Endothelial cell of hepatic sinusoid (primary cell): ENCODE data around the gene BRCA2.

Experiments used
- in situ Hi-C: cut with HindIII; loops from 2 replicates; pipeline ENCODE4 v1.10.0; 2017; ENCODE audit warnings: low sequenced_read_pairs

Gene BRCA2

GRCh38 chr13:32428581-32429432, 113.5 kb downstream of the BRCA2 start:
- in situ Hi-C loops = no loop called here

- in situ Hi-C loops = no loop called here
These were observed 114.2 kb downstream of the BRCA2 start for GRCh38 chr13:32429433-32429909.

DNA sequence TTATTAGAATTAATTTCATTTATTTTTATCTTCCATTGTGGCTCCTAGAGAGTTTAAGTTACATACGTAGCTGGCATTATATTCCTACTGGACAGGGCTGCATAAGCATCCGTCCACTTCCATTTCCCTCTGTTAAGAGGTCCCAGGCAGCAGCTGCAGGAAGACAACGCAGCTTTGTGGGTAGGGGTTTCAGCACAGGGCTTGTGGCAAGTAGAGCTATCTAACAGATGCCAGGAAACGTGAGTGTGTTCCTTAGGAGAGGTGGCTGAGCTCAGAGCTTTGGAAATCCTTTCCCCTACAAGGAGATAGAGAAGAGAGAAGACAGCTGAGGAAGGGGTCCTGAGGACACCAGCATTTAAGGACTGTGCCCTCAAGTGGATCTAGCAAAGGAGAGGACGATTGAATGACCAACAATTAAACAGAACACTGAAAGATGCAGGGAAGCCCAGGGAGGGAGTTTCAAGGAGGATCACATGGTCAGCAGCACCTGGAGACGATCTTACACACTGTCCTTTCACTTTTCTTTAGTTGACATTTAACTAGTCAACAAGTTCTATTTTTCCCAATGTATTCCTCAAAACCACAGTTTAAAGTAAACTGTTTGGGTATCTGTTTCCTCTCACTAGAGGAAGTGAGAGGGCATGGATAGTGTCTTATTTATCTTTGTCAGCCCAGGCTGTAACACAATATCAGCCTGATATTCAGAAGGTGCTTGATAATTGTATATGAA, 114.9 kb downstream of the BRCA2 start:
- in situ Hi-C loops = no loop called here

DNA sequence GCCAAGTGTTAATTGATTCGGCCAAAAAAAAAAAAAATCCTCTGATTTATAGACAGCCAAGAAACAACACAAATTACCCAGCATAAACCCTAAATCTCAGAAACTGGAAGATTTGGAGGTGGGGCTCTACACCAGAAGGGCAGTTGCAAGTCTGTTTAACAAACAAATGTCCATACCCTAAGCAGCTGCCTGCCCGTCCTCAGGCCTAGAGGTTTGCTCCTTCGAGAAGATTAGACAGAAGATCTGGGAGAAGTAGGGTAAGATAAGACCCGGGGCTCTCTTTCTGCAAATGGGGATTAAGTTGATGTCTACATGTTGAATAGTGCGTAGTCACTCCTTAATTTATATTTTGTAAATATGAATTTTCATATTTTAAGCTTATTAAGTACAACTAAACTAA, 116.1 kb downstream of the BRCA2 start:
- in situ Hi-C loops = no loop called here

DNA sequence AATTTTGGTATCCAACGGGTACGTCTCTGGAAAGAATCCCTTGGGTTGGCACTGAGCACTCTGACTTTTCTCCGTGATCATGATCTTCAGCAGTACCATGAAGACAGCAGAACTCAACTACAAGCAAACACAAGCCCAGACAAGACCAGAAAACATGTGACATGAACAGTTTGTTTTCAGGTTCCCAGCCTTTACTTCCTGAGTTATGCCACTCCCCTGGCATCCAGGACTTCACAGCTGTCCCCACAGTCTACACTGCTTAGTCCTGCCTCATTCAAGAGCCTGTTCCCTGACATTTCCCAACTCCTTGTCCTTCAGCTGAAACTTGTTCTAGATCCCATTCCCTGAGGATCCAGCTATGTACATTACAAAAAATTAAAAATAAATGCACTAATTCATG, 117.5 kb downstream of the BRCA2 start:
- in situ Hi-C loops = no loop called here

DNA sequence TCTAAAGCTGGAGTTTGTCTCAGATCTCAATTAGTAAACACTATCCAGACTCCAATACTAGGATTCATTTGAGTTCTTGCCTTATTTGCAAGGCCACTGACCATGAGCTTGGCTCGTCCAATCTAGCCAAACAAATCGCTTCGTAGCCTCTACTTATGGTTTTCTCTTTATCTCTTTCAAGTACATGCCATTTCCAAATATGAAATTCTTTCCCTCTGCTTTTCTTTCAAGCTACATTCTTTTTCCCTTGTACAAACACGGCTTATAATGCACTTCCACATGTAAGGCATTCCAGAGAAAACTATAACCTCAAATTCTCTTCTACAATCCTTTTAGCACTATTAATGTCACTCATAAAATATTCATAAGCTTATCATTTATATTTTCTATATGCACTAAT, 123.6 kb downstream of the BRCA2 start:
- in situ Hi-C loops = no loop called here

- in situ Hi-C loops = no loop called here
These were observed 127.8 kb downstream of the BRCA2 start for GRCh38 chr13:32443111-32443510.

GRCh38 chr13:32445461-32445860, 130.2 kb downstream of the BRCA2 start:
- in situ Hi-C loops = no loop called here

DNA sequence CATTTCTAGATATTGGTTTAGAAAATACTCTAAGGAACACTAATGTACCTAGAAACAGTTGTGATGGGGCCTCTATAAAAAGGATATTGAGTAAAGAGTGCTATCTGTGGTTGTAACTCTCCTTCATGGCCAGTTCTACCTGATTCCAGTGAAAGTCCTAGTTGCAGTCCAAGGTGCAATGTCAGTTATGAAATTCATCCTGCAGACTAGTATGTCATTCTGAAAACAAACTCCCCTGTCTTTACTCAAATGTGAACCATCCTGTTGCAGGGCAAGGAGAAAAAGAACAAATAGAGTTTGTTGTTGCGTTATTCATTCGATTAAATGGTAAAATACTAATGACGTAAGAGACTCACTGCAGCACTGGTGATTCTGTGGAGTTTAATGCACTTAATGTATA, 130.9 kb downstream of the BRCA2 start:
- in situ Hi-C loops = no loop called here

- in situ Hi-C loops = no loop called here
These were observed 131.6 kb downstream of the BRCA2 start for GRCh38 chr13:32446773-32447465.

DNA sequence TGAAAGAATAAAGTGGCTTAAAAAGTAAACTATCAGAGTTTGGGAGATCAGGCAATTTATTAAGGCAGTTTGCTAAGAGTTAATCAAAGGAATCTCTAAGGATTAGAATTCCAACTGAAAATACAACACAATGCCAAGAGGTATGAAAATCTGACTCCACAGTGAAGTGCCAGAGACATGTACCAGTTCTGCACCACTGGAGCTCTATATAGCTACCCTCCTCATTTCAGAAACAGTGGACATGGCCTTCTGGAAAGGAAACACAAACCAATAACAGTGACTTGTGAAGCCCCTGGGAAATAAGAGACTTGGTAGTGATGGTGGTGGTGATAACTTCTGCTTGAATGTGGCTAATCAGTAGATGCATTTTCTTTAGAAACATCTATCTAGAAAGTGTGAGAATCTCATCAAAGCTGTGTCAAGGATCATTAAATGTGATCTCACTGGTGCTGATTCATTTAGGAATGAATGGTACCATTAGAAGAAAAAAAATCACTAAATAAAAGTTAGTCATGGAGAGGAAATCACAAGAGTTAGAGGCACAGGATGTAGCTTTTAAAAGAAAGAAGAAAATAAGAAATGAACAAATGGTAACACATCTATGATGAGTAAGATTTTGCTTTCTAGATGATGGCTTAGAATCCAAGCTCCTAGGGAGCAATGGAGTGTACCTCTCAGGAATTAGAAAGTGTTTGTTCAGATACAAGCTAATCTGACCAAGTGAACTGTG, 132.8 kb downstream of the BRCA2 start:
- in situ Hi-C loops = no loop called here

DNA sequence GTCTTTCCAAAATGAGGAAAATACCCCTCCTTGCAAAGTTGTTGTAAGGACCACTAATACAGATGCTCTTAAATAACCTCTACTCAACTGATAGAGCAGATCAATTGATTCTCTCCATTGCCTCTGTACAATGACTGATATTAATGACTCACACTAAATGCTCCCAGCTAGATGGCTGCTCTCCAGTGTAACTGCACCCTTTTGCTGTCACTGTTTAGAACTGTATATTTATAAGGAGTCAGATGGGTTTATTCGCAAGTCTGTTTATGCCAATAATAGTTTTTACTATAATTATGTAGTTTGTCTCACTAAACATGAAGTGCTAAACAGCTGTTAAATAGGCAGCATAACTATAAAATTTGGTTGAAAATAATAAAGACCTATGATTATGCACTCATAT, 133.7 kb downstream of the BRCA2 start:
- in situ Hi-C loops = no loop called here
